DND-41 (cell line): Measurements from ENCODE around the gene FUOM.

ENCODE experiments used
- ATAC-seq: fragments of 200-7000 bp; cut with Tn5 transposase; 3 replicates; pipeline ENCODE4 v1.9.1; 2021; ENCODE audit warnings: low read depth; ENCODE audit not compliant: insufficient read depth
- DNase-seq: peaks from one replicate; pipeline ENCODE4 v3.0.0-alpha.2; 2020
- H2AFZ ChIP-seq: 2 replicates; pipeline ENCODE4 v1.6.0; 2012; ENCODE audit warnings: low read depth, low read length
- H3K27ac ChIP-seq: 2 replicates; pipeline ENCODE4 v1.5.1; 2012; ENCODE audit warnings: low read length, inconsistent platforms
- H3K27me3 ChIP-seq: fragments of 200-600 bp; sonication (generic); 2 replicates; pipeline ENCODE4 v1.6.0; 2012; ENCODE audit warnings: low read length, mild to moderate bottlenecking, inconsistent platforms; ENCODE audit not compliant: insufficient read depth, poor library complexity
- H3K36me3 ChIP-seq: 2 replicates; pipeline ENCODE4 v1.5.1; 2012; ENCODE audit warnings: low read length, inconsistent platforms; ENCODE audit not compliant: insufficient read depth
- H3K4me1 ChIP-seq: 2 replicates; pipeline ENCODE4 v1.5.1; 2012; ENCODE audit warnings: mild to moderate bottlenecking, low read length; ENCODE audit not compliant: insufficient read depth
- H3K4me2 ChIP-seq: 2 replicates; pipeline ENCODE4 v1.6.0; 2012; ENCODE audit warnings: mild to moderate bottlenecking, moderate library complexity, low read length, inconsistent platforms; ENCODE audit not compliant: insufficient read depth
- H3K4me3 ChIP-seq, 2 experiments: fragments of 200-600 bp in 1 of 2; shearing (Covaris generic) in 1 of 2; 2 replicates each; pipeline ENCODE4 v1.5.1; 2012 to 2016; ENCODE audit warnings: inconsistent platforms in 2 of 2, low read length in 2 of 2, mild to moderate bottlenecking in 2 of 2, low read depth in 1 of 2, moderate library complexity in 1 of 2
- H3K79me2 ChIP-seq: 2 replicates; pipeline ENCODE4 v1.6.0; 2012; ENCODE audit warnings: low read length, inconsistent platforms; ENCODE audit not compliant: insufficient read depth
- H3K9ac ChIP-seq: 2 replicates; pipeline ENCODE4 v1.6.0; 2012; ENCODE audit warnings: low read depth, mild to moderate bottlenecking, inconsistent platforms, low read length, moderate library complexity
- H3K9me3 ChIP-seq: 2 replicates; pipeline ENCODE4 v1.5.1; 2012; ENCODE audit warnings: low read length, moderate library complexity, mild to moderate bottlenecking, inconsistent platforms; ENCODE audit not compliant: insufficient read depth, severe bottlenecking
- H4K20me1 ChIP-seq: 2 replicates; pipeline ENCODE4 v1.6.0; 2012; ENCODE audit warnings: low read length; ENCODE audit not compliant: insufficient read depth
- EZH2 ChIP-seq: IDR thresholded peaks from 3 replicates; pipeline ENCODE4 v1.6.1; 2012; ENCODE audit warnings: borderline replicate concordance, low read depth, mild to moderate bottlenecking, moderate library complexity, low read length, inconsistent platforms; ENCODE audit not compliant: severe bottlenecking
- TF ChIP-seq, protein P1 (sequence below): IDR thresholded peaks from 2 replicates; pipeline ENCODE4 v1.5.1; 2012; ENCODE audit warnings: borderline replicate concordance, low read length, moderate library complexity, mild to moderate bottlenecking; ENCODE audit not compliant: poor library complexity, severe bottlenecking; ENCODE audit errors: extremely low read depth

Gene FUOM

DNA sequence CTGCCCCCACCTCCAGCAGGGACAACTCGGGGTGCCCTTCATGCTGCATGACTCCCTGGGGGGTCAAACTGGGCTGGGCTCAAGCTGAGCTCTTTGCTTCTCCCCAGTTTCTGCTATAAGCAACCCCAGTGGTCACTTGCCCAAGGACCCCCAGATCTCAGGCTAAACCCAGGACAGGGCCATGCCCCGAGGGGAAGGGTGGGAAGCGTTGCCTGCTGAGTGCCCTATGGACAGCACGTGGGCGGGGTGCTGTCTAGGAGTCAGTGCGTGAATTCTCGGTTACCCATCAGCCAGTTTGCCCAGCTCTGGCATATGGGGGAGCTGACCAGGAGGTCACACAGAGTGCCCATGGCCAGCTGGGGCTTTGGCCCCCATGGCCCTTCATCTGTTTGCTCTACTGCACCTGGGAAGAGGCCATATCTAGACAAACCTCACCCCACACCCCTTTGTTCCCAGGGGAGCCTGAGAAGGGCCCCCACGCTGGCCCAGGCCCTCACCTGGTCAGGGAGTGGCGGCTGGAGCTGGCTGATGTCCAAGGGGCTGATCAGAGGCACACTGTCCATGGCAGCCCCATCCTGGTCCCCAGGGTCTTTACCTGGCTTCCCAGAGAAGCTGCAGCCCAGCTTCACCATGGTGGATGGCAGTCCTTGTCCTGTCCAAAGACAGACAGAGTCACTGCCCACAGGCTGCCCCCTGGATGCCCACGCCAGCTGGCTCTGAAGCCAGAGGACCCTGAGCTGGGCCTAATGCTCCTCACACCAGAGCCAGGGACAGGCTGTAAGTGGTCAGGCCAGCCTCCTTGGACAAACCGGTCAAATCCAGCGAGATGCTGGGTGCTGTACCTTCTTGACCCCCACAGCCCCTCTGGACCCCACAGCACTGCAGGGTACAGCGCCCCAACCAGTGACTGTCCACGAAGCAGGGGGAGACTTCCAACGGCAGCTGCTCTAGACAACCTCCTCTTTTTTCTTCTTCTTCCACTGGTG is 29.2 kb downstream of the FUOM start:
- Histone ChIP-seq H3K79me2 (no peaks in the 10 kb centered on the region), H3K36me3 (no peaks in the 10 kb centered on the region), H3K9ac (no peak overlapping the region), H2AFZ (no peak overlapping the region), H3K4me3 (no peak overlapping the region), H3K27ac (no peak overlapping the region), H3K4me1 (peaks cover 13% of the 10 kb centered on the region), H4K20me1 (no peaks in the 10 kb centered on the region), H3K9me3 (no peaks in the 10 kb centered on the region), H3K4me2 (no peak overlapping the region), H3K27me3 (peaks cover 8% of the 10 kb centered on the region)
- TF ChIP-seq, protein P1, sequence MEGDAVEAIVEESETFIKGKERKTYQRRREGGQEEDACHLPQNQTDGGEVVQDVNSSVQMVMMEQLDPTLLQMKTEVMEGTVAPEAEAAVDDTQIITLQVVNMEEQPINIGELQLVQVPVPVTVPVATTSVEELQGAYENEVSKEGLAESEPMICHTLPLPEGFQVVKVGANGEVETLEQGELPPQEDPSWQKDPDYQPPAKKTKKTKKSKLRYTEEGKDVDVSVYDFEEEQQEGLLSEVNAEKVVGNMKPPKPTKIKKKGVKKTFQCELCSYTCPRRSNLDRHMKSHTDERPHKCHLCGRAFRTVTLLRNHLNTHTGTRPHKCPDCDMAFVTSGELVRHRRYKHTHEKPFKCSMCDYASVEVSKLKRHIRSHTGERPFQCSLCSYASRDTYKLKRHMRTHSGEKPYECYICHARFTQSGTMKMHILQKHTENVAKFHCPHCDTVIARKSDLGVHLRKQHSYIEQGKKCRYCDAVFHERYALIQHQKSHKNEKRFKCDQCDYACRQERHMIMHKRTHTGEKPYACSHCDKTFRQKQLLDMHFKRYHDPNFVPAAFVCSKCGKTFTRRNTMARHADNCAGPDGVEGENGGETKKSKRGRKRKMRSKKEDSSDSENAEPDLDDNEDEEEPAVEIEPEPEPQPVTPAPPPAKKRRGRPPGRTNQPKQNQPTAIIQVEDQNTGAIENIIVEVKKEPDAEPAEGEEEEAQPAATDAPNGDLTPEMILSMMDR = no peak
- TF ChIP-seq EZH2 = no peak
- ATAC-seq = no peak
- no peak for DNase-seq

DNA sequence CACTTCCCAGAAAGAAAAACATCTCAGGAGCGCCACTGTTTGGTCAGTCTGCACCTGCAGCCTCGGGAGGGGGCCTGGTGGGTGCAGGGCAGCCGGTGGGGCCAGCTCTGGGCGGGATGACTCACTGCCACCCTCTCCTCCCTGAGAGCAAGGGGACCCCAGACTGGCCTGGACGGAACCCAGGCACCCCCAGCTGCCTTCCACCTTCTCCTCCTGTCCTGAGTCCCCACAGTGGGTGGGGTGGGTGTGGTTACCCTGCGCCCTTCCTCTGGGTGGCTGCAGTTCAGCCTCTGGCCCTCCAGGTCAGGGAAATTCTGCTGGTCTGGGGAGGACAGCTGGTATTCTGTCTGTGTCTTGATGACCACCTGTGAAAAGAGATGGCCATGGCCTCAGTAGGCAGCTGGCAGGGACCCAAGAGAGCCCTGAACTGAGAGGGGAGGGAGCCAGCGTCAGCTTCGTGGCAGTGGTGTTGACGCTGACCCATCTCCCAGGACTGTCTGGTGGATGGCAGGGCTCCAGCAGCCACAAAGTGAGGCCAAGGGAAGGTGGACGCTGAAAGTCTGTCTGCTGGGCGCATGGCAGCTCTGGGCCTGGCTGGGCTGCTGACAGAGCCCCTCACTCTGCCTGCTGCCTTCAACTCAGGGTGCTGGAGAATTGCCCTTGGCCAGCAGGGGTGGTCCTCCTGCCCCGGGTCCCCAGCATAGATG is 30.0 kb downstream of the FUOM start:
- Histone ChIP-seq H3K4me1 (peaks cover 13% of the 10 kb centered on the region), H3K9me3 (no peaks in the 10 kb centered on the region), H2AFZ (no peak overlapping the region), H4K20me1 (no peaks in the 10 kb centered on the region), H3K4me2 (no peak overlapping the region), H3K79me2 (no peaks in the 10 kb centered on the region), H3K9ac (no peak overlapping the region), H3K4me3 (no peak overlapping the region), H3K36me3 (no peaks in the 10 kb centered on the region), H3K27ac (no peak overlapping the region), H3K27me3 (peaks cover 8% of the 10 kb centered on the region)
- TF ChIP-seq, protein P1 = no peak
- TF ChIP-seq EZH2 = no peak
- no peak for DNase-seq
- ATAC-seq = no peak

DNA sequence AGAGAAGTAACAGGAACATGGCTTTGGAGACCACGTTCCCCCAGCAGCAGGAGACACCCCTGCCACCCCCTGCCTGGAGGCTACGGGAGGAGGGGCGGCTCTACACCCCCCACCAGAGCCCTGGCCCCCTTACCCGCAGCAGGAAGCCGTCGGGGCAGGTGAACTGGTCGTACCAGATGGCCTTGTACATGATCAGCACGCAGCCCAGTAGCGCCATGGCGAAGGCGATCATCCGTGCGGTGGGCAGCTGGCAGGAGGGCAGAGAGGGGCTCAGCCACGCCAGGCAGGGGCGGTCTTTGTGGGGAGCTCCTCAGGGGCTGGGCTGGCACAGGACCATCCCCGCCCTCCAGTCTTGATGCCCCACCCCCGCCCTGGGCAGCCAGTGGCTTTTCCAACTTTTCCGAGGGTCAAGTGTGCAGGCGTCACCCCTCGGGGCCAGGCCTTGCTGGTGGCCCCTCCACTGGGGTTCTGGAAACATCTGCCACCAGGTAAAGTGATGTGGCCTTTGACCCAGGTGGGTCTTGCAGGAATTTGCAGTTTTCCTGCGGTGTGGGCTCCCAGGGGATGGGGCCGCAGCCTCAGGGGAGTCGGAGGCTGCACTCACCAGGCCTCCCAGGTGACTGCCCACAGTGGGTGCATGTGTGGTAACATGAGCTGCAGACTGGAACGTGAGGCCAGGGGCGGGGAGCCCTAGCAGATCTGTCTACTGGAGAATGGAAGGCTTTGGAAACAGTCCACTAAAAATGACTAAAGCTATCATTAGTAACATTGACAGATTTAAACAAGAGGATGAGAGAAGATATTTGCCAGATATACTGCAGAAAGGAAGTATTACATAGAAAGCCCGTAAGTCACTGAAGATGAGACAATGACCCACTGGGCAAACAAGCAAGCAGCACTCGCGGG is 30.8 kb downstream of the FUOM start:
- Histone ChIP-seq H3K36me3 (no peaks in the 10 kb centered on the region), H3K4me1 (peaks cover 13% of the 10 kb centered on the region), H4K20me1 (no peaks in the 10 kb centered on the region), H3K79me2 (no peaks in the 10 kb centered on the region), H2AFZ (no peak overlapping the region), H3K27ac (no peak overlapping the region), H3K9ac (no peak overlapping the region), H3K9me3 (no peaks in the 10 kb centered on the region), H3K4me2 (no peak overlapping the region), H3K4me3 (no peak overlapping the region), H3K27me3 (peaks cover 6% of the 10 kb centered on the region)
- DNase-seq = no peak
- no peak for TF ChIP-seq EZH2
- TF ChIP-seq, protein P1 = no peak
- no peak for ATAC-seq
